ENCODE measurements around the gene FZD7.

GRCh38 chr2:202065876-202066275, 32.2 kb downstream of the FZD7 start:
- TF ChIP-seq CTCF (conservative IDR thresholded peaks at IDR 0.05 in 1 of 2, IDR thresholded peaks at IDR 0.05 in 1 of 2; ENCODE audit: low read depth in 1 of 2, low read length in 2 of 2) (no peak), EZH2 (IDR thresholded peaks at IDR 0.05; ENCODE audit: low read length, missing control alignments) (no peak)
